HG03196 (cell line): ENCODE measurements around the gene TEC.
"Not testable (repeated sequence)": the region's sequence is repeated elsewhere in the genome, so short reads cannot be mapped to it uniquely, and the experiment has no call there.

ENCODE experiments used
- ATAC-seq: cut with Tn5 transposase; IDR thresholded peaks from one replicate; pipeline ENCODE4 v1.9.1; 2021; ENCODE audit not compliant: unreplicated experiment

TEC gene

DNA sequence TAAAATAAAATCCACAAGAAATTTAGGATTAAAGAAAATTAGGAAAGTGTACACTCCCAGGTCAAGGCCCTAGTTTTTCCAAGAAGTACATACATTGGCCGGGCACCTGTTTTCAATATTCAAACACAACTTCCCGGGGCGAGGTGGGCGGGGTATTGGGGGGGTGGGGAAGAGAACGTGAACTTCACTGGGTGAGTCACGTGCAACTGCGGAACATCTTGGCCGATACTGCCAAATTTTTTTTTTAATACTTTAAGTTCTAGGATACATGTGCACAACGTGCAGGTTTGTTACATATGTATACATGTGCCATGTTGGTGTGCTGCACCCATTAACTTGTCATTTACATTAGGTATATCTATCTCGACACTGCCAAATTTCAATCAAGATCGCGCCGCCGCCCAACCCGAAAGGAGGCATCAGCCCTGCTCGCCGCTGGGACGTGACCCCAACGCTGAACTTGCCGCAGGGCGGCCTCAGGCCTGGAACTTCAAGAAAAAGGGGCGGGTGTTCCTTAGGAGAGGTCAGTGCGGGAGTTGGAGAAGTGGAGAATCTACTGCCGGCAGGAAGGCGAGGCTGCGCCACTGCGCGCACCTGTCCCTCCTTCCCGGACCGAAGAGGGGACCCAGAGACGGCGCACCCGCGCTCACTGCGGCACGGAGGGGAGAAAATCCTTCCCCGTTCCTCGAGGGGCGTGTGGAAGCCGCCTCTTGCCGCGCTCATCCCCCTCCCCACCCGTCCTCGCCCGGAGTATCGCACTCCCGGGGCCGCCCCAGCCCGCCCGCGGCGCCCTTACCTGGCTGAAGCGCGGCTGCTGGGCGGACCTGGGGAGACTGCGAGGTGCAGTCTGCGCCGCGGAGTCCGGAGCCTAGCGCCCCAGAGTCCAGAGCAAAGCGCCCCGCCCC, at the start of gene TEC:
Gene TEC, minus strand, starts transcription at position 883 of the 905 bp plus-strand sequence. CDS start 41,224 bp downstream, outside the sequence.
- ATAC-seq = peak; percentile 46

DNA sequence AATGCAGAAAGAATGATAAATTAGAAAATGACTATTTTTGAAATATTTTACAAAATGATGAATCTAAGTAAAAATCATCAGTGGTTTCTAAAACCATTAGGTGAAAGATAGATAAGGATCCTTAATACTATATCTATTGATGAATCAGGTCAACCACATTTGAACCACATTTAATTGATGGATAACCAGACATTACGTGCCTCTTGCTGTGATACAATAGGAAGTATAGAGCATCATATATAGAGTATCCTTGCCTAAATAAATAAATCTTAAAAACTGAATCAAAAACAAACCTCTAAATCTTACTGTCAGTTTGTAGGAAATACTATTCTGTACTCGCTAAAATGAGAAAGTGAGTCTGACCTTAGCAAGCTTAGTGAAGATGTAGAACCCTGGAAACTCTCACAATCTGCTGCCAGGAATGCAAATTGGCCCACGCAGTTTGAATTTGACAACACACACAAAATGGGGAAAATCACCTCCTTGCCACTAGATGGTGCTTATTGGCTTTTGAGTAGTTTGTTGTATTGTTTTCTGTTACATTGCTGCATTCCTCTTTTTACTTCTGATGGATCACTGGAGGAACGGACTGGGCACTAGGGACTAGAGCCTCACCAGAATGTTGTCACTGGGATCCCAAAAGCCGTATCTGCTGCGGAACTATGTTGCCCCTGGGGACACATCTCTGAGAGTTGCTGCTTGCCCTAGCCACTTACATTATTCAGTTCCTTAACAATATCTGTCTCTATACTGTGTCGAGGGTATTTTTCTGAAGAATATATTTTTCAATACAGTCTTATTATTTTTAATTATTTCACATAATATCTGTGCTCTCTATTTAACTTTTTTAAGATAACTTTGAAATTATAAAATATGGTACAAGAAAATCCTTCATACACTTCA, 46.3 kb upstream of the TEC start:
- peak; percentile 80 for ATAC-seq

DNA sequence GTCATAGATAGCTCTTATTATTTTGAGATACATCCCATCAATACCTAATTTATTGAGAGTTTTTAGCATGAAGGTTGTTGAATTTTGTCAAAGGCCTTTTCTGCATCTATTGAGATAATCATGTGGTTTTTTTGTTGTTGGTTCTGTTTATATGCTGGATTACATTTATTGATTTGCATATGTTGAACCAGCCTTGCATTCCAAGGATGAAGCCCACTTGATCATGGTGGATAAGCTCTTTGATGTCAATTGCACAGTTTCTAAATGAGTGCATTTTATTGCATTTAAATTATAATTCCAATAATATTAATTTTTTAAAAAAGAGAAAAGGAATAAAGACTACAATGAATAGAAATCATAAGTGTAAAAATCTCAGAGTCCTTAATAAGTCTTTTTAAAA, 45.1 kb upstream of the TEC start:
- not testable (repeated sequence) for ATAC-seq

DNA sequence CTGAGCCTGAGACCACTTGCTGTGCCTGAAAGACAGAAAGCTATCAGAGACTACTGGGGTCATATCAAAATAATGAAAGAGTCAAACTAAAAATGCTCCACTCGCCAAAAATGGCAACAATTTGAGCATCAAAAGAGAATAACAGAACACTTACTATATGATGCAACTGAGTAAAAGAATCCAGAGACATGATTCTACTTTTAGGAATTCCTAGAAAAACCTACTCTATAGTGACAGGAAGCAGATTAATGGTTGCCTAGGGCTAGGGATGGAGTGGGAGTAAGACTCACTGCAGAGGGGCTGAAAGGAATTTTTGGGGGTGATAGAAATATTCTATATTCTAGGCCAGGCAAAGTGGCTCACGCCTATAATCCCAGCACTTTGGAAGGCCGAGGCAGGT, 42.3 kb upstream of the TEC start:
- no peak for ATAC-seq

DNA sequence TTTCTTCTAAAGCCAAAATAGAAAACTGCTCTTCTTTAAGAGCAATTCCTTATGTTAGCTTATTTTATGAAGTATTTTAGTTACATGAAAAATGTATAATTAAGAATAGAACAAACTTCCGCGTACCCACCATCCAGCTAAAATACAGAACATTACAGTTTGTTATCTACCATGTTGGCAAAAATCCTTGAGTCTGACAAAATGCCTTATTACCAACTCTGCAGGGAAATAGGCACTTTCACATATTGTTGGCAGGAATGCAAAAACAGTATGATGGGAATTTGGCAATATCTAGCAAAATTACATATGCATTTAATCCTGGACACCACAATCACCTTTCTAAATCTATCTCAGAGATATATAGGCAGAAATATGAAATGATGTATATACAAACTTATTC, 39.3 kb upstream of the TEC start:
- no peak for ATAC-seq

DNA sequence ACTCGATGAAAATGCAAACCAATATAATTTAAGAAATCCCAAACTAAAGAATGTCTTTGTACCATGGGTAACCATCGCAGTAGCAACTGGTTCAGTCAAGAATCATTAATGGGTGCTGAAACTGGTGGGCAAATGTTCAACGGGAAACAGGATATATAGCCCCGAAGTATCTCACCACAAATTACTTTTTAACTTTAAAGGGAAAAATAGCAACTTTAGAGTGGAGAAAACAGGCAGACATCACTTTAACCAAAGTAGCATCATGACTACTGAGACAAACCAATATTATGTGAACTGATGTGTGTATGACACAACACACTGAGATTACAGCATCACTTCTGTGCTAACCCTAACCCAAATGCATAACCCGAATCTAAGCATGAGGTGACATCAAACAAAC, 37.9 kb upstream of the TEC start:
- ATAC-seq = peak; percentile 74

DNA sequence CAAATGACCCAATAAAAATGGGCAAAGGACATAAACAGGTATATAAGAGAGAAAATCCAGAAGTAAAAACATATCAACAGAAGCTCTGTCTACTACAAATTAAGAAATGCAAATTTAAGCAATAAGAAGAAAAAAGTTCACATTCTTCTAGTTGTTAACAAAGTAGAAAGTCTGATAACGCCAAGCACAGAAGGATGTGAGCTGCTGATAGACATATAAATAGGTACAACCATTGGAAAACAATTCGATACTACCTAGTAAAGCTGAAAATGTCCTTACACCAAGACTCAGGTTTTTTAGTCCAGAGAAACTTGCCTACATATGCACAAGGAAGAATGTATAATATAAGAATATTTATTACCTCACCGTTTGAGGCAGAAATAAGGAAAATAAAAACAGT, 35.9 kb upstream of the TEC start:
- ATAC-seq = no peak

DNA sequence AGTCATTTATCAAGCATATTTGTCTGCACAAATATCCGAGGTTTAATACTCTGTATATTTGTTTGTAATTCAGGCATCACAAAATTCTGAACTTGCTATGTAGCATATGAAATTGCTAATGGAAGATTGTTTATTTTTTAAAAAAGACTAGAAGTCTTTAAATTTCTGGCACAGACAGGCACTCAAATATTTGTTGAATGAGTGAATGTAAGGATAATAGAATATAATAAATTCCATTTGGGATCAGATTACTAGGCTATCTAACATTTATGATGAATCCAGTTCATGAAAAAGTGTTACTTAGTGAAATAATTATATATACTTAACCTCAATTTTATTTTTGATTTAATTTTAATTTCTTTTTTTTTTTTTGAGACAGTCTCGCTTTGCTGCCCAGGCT, 30.4 kb upstream of the TEC start:
- no peak for ATAC-seq

DNA sequence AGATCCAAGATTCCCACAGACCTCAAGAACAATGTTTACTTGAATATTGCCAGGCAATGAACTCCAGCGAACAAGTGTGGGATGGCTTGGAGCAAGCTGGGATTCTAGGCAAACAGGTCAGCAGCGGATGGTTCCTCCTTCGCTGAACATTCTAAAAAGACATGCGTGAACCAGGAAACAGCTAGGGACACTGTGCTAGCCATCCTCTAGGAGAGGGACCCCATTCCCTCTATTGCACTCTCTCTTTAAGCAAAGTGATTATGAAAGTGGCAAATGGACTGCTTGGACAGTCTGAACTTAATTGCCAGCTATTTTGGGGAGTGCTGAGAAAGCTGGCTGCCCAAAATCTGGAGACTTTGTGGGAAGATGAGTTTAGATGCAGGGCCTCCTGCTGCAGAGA, 29.9 kb upstream of the TEC start:
- no peak for ATAC-seq

DNA sequence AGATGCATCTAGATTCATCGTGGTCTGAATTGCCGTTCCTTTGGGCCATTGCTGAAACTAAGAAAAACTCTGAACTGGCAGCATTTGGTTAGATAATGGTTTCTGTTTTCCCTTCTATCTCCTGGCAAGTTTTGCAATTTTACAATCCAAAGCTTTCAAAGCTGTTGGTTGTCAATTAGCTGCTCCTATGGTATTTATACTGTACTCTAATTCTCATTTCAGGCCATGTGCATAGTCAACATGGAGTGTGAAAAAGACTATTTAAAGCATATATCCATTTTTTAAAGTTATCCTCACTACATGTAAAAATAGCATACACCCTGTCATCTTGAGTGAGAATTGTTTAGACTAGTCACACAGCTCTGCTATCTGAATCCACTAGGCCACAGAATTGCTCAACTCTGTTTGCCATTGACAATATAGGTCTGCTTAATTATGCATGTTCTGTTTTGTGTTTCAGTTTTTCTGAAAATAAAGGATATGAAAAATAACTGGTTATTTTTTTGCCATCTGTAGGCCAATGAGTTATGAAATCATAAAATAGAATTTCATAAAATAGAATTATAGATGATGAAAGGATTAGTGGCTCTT, 27.7 kb upstream of the TEC start:
- no peak for ATAC-seq

DNA sequence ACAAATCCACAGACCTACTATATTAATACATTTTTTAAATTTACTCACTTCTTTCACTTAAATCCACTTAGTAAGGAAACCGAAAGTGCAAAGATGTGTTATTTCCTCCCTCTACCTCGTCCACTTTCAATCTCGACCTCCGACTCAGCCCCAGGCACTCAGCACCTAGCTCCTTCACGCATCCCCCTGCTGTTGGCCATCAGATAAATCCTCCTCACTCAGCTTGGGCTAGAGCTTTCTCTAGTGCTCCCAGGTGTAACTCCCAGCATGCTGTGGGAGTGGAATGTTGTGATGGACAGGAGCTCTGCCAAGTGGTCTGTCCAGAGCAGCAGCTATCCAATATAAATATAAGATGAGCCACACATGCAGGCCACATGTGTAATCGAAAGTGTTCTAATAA, 26.7 kb upstream of the TEC start:
- ATAC-seq = peak; percentile 80

DNA sequence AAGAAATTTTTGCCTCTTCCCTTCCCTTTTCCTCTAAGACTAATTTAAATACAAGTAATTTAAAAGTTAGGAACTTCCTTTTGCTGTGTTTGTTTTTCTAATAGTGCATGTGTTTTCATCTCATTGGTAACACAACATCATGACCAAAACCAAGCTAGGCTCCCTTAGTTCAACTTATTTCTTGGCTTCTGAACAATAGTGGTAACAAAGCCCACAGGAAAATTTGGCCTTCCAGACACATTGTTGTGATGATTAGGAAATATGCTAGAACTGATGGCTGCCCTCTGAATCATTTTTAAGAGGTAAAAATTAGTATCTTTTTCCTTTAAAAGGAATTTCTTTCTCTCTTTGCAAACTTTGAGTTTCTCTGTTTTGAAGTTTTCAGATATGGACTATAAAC, 25.5 kb upstream of the TEC start:
- ATAC-seq = no peak

DNA sequence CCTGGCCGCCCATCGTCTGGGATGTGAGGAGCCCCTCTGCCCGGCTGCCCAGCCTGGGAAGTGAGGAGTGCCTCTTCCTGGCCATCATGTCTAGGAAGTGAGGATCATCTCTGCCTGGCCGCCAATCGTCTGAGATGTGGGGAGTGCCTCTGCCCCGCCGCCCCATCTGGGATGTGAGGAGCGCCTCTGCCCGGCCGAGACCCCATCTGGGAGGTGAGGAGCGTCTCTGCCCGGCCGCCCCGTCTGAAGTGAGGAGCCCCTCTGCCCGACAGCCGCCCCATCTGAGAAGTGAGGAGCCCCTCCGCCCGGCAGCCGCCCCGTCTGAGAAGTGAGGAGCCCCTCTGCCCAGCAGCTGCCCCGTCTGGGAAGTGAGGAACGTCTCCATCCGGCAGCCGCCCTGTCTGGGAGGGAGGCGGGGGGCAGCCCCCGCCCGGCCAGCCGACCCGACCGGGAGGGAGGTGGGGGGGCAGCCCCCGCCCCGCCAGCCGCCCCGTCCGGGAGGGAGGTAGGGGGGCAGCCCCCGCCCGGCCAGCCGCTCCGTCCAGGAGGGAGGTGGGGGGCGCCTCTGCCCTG, 22.7 kb upstream of the TEC start:
- not testable (repeated sequence) for ATAC-seq

DNA sequence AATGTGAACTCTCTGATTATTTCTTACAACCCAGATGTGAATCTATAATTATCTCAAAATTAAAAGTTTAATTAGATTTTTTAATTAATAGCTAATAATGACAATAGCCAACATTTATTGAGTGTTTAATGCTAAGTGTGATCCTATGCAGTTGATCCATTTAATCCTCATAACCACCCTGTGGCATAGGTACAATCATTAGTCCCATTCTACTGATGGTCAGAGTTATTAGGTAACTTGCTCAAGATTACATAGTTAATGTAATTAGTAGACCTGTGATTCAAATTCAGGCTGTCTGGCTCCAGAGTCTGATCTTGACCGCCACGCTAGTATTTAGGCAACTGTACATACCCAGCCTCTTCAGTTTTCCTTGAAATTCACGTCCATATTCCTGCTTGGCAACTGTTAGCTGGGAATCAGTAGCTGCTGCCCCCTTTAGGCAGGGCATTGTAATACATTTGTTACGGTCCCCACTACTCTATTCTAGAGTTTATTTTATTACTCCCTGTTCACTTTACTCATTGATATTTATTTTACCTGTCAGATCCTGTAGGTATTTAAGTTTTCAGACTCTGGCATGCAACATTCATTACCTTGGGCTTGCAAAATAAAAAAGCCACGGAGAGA, 20.6 kb upstream of the TEC start:
- ATAC-seq = no peak

DNA sequence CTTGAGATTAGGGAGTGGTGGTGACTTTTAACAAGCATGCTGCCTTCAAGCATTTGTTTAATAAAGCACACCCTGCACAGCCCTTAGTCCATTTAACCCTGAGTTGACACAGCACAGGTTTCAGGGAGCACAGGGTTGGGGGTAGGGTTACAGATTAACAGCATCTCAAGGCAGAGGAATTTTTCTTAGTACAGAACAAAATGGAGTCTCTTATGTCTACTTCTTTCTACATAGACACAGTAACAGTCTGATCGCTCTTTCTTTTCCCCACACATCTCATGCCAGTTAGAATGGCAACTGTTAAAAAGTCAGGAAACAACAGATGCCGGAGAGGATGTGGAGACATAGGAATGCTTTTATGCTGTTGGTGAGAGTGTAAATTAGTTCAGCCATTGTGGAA, 16.4 kb upstream of the TEC start:
- not testable (repeated sequence) for ATAC-seq

DNA sequence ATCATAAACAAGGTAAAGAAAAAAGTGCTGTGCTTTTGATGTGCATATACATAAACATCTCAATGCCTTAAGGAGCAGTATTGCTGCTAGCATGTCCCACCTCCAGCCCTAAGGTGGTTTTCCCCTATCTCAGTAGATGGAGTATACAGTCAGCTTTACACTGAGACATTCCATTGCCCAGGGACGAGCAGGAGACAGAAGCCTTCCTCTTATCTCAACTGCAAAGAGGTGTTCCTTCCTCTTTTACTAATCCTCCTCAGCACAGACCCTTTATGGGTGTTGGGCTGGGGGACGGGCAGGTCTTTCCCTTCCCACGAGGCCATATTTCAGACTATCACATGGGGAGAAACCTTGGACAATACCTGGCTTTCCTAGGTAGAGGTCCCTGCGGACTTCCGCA, 16.0 kb upstream of the TEC start:
- ATAC-seq = not testable (repeated sequence)

DNA sequence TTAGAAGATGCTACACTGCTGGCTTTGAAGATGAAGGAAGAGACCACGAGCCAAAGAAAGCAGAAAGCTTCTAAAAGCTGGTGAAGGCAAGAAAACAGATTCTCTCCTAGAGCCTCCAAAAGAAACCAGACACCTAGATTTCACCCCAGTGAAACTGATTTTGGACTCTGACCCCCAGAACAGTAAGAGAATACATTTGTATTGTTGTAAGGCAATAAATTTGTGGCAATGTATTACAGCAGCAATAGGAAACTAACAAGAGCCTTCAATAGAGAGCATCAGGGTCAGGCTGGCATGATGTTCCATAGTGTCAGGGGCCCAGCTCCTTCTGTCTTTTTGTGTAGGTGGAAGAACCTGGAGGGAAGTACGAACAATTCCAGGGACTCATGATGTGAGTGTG, 6.0 kb upstream of the TEC start:
- ATAC-seq = no peak

DNA sequence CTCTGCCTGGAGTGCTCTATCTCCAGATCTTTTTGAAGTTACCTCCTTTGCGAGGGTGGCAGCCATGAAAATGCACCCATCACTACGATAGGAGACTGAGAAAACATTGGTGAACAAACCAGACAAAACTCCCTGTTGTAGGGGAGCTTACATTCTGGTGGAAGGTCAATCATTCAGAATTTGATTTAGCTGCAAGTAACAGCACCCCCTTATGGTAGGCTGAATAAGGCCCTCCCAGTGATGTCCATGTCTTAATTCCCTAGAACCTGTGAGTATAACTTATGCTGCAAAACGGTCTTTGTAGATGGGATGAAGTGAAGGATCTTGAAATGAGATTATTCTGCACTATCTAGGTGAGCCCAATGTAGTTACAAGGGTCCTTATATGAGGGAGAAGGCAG, 5.6 kb upstream of the TEC start:
- peak; percentile 34 for ATAC-seq

DNA sequence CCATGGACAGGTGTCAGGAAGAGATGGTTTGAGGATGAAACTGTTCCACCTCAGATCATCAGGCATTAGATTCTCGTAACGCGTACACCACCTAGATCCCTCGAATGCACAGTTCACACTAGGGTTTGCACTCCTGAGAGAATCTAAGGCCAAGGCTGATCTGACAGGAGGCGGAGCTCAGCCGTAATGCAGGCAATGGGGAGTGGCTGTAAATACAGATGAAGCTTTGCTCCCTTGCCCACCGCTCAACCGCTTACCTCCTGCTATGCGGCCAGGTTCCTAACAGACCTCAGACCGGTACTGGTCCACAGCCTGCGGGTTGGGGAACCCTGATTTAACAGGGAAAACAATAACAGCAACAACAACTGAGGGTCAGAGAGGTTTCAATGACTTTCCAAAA, 2.0 kb upstream of the TEC start:
- ATAC-seq = no peak

DNA sequence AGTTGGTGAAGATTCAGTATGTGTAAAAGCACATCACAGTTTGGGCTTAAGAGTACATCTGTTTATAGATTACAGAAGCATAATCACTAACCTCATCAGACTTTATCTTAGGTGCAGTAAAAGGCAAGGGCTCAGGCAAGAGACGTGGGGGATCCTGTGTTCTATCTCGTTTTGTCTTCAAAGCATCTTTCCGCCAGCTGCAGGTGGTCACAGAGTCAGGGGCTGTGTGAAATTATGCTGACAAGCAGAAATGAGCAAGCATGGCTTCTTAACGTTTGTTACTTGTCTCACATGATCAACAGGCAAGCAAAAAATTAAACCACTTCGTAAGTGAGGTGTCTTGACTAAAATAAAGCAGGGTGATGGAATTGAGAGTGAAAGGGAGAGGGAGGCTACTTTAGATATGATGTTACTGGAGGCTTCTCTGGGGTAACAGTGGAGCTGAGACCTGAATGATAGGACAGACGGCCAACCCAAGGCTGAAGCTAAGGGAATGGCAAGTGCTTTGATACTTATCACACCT, 1.4 kb upstream of the TEC start:
- ATAC-seq = no peak

DNA sequence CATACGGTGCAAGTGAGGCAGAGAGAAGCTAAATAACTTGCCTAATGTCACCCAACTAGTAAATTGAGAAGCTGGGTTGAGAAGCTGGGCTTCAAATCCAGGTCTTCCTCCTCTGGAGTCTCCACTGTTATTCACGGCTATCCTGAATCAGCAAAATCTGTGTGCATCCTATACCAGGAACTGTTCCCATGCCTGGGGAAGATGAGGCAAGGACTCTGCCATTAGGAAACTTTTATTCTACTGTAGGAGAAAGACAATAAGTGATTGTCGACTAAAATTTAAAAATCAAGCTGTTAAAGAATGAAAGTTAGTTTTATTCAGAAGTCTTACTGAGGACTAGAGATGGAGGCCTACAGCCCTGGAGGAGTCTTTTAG, 872 bp upstream of the TEC start:
- ATAC-seq = no peak
